Kidney (tissue), 14 donors: Measurements from ENCODE around the gene BRAP. TPM values are rescaled to one million over a fixed set of nuclear protein-coding genes. Genes with fewer than 3 reads are reported as not detected.

Experiments
- DNase-seq, 5 donors: peaks; one replicate each; pipeline ENCODE4 v3.0.0-alpha.2; 2013 to 2020
- FAIRE-seq: peaks from 2 replicates; lab custom pipeline; 2012; peaks lifted over from hg19 to GRCh38; lab: Jason Lieb, UNC
- H3K27ac ChIP-seq, 2 donors: one replicate each; pipeline ENCODE4 v1.7.0; 2013; ENCODE audit warnings: low read depth in 2 of 2, low read length in 2 of 2, inconsistent platforms in 1 of 2
- H3K27me3 ChIP-seq: one replicate; pipeline ENCODE4 v1.7.1; 2013; ENCODE audit warnings: low read length, inconsistent platforms; ENCODE audit not compliant: control insufficient read depth, insufficient read depth
- H3K36me3 ChIP-seq, 3 donors: one replicate each; pipeline versions ENCODE4 v1.7.0 to v1.7.1; 2013; ENCODE audit warnings: low read length in 3 of 3, control low read depth in 1 of 3, inconsistent platforms in 1 of 3; ENCODE audit not compliant: insufficient read depth in 3 of 3, control insufficient read depth in 2 of 3
- H3K4me1 ChIP-seq, 3 donors: one replicate each; pipeline versions ENCODE4 v1.7.0 to v1.7.1; 2013; ENCODE audit warnings: low read length in 3 of 3, inconsistent platforms in 1 of 3, low read depth in 1 of 3; ENCODE audit not compliant: control insufficient read depth in 2 of 3, insufficient read depth in 2 of 3
- H3K4me3 ChIP-seq, 3 donors: one replicate each; pipeline versions ENCODE4 v1.7.0 to v1.8.1; 2013; ENCODE audit warnings: low read length in 3 of 3, control low read depth in 1 of 3, inconsistent platforms in 1 of 3
- H3K9ac ChIP-seq, 3 donors: one replicate each; pipeline versions ENCODE4 v1.7.0 to v1.7.1; 2013; ENCODE audit warnings: low read length in 3 of 3, control low read depth in 1 of 3, inconsistent platforms in 1 of 3
- H3K9me3 ChIP-seq, 3 donors: one replicate each; pipeline versions ENCODE4 v1.7.0 to v1.7.1; 2013; ENCODE audit warnings: low read length in 3 of 3, control low read depth in 1 of 3, inconsistent platforms in 1 of 3; ENCODE audit not compliant: control insufficient read depth in 2 of 3, insufficient read depth in 1 of 3
- CTCF ChIP-seq: IDR thresholded peaks from 3 replicates; pipeline ENCODE4 v1.5.1; 2012; ENCODE audit warnings: mild to moderate bottlenecking, moderate library complexity, borderline replicate concordance; ENCODE audit not compliant: insufficient read depth; ENCODE audit errors: extremely low read depth
- intact Hi-C: fragments of 100-400 bp; cut with DNase I; formaldehyde crosslinking; loops from one replicate; pipeline ENCODE4 v1.11.1; 2022
- polyA plus RNA-seq: library from polyadenylated mRNA; stranded (reverse); fragments of 350-450 nt; fragmentation: Illumina TruSeq; extraction: RNeasy Lipid Tissue Mini Kit (QIAGEN cat#74804); gene quantifications from one replicate; pipeline ENCODE4 v1.2.3, GENCODE V29; 2014; ENCODE audit warnings: low read depth, low replicate concordance; ENCODE audit not compliant: insufficient read depth
- total RNA-seq: library from RNA; stranded (reverse); fragmentation: NEBNext Ultra II Directional; extraction: Animal tissue kit (Norgen Biotek cat#: 25700); gene quantifications from one replicate; pipeline ENCODE4 v1.2.1, GENCODE V29; 2021
- donor health status: control.
- donor health status: control.
- donor health status: control.
- donor health status: control.
- donor health status: control.
- donor health status: DM: yes; HTN: yes; CAD: no.
- donor health status: Normal renal cell carcinoma (clear cell type).

The BRAP gene
- total and polyA plus RNA-seq, 2 donors from 2014 or later = 9.6 to 17.2 TPM

DNA sequence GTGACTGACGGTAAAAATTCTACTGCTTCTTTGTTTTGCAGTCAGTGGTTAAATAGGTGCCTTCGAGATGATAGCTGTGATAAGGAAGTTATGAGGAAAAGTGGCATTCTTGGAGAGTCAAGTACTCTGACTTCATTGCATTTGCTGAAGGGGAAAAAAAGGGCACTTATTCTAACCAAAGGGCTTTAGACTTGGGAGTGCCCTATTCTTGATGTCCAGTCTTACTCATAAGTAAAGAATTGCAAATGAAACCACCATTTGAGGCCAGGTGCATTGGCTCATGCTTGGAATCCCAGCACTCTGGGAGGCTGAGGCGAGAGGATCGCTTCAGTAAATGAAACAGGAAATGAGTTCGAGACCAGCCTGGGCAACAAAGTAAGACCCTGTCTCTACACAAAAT lies 40.3 kb downstream of the BRAP start:
- Histone ChIP-seq H3K4me3 (no peak overlapping the region), H3K9me3 (no peaks in the 10 kb centered on the region), H3K27me3 (no peaks in the 10 kb centered on the region), H3K9ac (no peak overlapping the region), H3K36me3 (peaks cover 0 to 38% (median 16%) of the 10 kb centered on the region in 3 donors), H3K27ac (no peak overlapping the region), H3K4me1 (peaks cover 0 to 7% (median 0%) of the 10 kb centered on the region in 3 donors)
- no peak for DNase-seq
- TF ChIP-seq CTCF = no peak
- FAIRE-seq = no peak
- intact Hi-C loops = no loop called here

DNA sequence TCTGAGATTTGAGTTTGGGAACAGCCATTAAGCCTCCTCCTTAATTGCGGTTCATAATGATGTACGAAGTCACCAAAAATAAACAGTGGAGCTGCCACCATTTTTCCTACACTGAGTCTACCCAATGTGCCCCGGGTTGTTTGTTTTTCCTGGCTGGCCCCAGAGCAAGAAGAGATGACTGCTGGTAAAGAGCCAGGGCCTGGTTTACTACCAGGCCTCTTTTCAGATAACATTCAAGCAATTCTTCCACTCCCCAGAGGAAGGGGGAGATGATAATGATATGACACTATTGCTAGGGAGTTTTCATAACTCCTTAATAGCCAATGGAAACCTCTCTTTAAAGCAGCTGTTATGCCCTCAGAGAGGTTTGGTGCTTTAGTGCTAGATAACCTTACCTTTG lies 42.3 kb downstream of the BRAP start:
- TF ChIP-seq CTCF = no peak
- H3K36me3 ChIP-seq = peaks cover 0 to 31% (median 7%) of the 10 kb centered on the region in 3 donors
- no peak for FAIRE-seq

GRCh38 chr12:111642681-111643426 lies 42.9 kb downstream of the BRAP start:
- Histone ChIP-seq H3K9ac (no peak overlapping the region), H3K9me3 (no peaks in the 10 kb centered on the region), H3K36me3 (peaks cover 0 to 31% (median 7%) of the 10 kb centered on the region in 3 donors), H3K4me1 (peaks cover 0 to 7% (median 0%) of the 10 kb centered on the region in 3 donors), H3K27me3 (no peaks in the 10 kb centered on the region), H3K4me3 (no peak overlapping the region), H3K27ac (peak overlapping the region in 1 of 2 donors; percentile 54)
- no peak for FAIRE-seq
- DNase-seq = peak in 2 of 5 donors; percentile 11 to 41
- TF ChIP-seq CTCF = no peak
- intact Hi-C loops = no loop called here

More for the DNA sequence above, 42.3 kb downstream of the BRAP start:
- DNase-seq = peak in 3 of 5 donors; percentile 18 to 39 (median 23)
- Histone ChIP-seq H3K9ac (no peak overlapping the region), H3K4me3 (no peak overlapping the region), H3K9me3 (no peaks in the 10 kb centered on the region), H3K27ac (no peak overlapping the region), H3K27me3 (no peaks in the 10 kb centered on the region), H3K4me1 (peaks cover 0 to 7% (median 0%) of the 10 kb centered on the region in 3 donors)
- intact Hi-C loops = no loop called here
